ENCODE measurements around the gene CDH4. TPM values are rescaled to one million over a fixed set of nuclear protein-coding genes. Genes with fewer than 3 reads are reported as not detected.

The CDH4 gene
- total RNA-seq, 1 experiment from 2014 or later = not detected

GRCh38 chr20:61397146-61397545 is 145.1 kb downstream of the CDH4 start:
- H3K36me3 Mint-ChIP-seq (ENCODE audit: insufficient read depth, unreplicated experiment) = no peaks in the 10 kb centered on the region
- no TSS peak for BruUV-seq (replicated peaks)
- ChIA-PET POLR2A (no interaction called here), CTCF (no interaction called here)
- no peaks in the 10 kb centered on the region for H3K4me1 ChIP-seq
- no peak for TF ChIP-seq CTCF (IDR thresholded peaks at IDR 0.05; ENCODE audit: insufficient read depth in 1 of 2, low read depth in 1 of 2, low read length in 1 of 2, severe bottlenecking in 1 of 2, unreplicated experiment in 1 of 2)
- no peak overlapping the region for H3K27ac Mint-ChIP-seq (ENCODE audit: unreplicated experiment)
- intact Hi-C loops (cut with micrococcal nuclease; ENCODE audit: unreplicated experiment) = no loop called here
- H3K4me3 ChIP-seq (ENCODE audit: low read depth, low read length) = no peak overlapping the region
- H3K36me3 ChIP-seq (ENCODE audit: control insufficient read depth, insufficient read depth, low read length) = no peaks in the 10 kb centered on the region
- DNase-seq = no peak
- H3K4me1 Mint-ChIP-seq (ENCODE audit: low read depth, unreplicated experiment) = no peaks in the 10 kb centered on the region
- H3K9me3 Mint-ChIP-seq (ENCODE audit: unreplicated experiment) = no peaks in the 10 kb centered on the region
- peaks cover 7% of the 10 kb centered on the region for H3K27me3 Mint-ChIP-seq (ENCODE audit: insufficient read depth, unreplicated experiment)
- no peak overlapping the region for H3K4me3 Mint-ChIP-seq (ENCODE audit: unreplicated experiment)
- H3K27me3 ChIP-seq (replicated peaks; ENCODE audit: control insufficient read depth, insufficient read depth, low read length) = no peaks in the 10 kb centered on the region
- no peaks in the 10 kb centered on the region for H3K9me3 ChIP-seq

- no peak overlapping the region for H3K27ac Mint-ChIP-seq (ENCODE audit: unreplicated experiment)
- peaks cover 7% of the 10 kb centered on the region for H3K27me3 Mint-ChIP-seq (ENCODE audit: insufficient read depth, unreplicated experiment)
- no peaks in the 10 kb centered on the region for H3K9me3 ChIP-seq
- intact Hi-C loops (cut with micrococcal nuclease; ENCODE audit: unreplicated experiment) = no loop called here
- CTCF ChIA-PET = no interaction called here
- H3K36me3 ChIP-seq (ENCODE audit: control insufficient read depth, insufficient read depth, low read length) = no peaks in the 10 kb centered on the region
- no peak overlapping the region for H3K4me3 Mint-ChIP-seq (ENCODE audit: unreplicated experiment)
- POLR2A ChIA-PET = no interaction called here
- no peaks in the 10 kb centered on the region for H3K27me3 ChIP-seq (replicated peaks; ENCODE audit: control insufficient read depth, insufficient read depth, low read length)
- no peaks in the 10 kb centered on the region for H3K9me3 Mint-ChIP-seq (ENCODE audit: unreplicated experiment)
- no peaks in the 10 kb centered on the region for H3K4me1 Mint-ChIP-seq (ENCODE audit: low read depth, unreplicated experiment)
- BruUV-seq (replicated peaks) = no TSS peak
- H3K4me3 ChIP-seq (ENCODE audit: low read depth, low read length) = no peak overlapping the region
- no peaks in the 10 kb centered on the region for H3K36me3 Mint-ChIP-seq (ENCODE audit: insufficient read depth, unreplicated experiment)
- H3K4me1 ChIP-seq = no peaks in the 10 kb centered on the region
- no peak for DNase-seq
- TF ChIP-seq CTCF (IDR thresholded peaks at IDR 0.05; ENCODE audit: insufficient read depth in 1 of 2, low read depth in 1 of 2, low read length in 1 of 2, severe bottlenecking in 1 of 2, unreplicated experiment in 1 of 2) = no peak
Observed at GRCh38 chr20:61397790-61398189, 145.7 kb downstream of the CDH4 start.

GRCh38 chr20:61399433-61399832 is 147.4 kb downstream of the CDH4 start:
- ChIA-PET POLR2A (no interaction called here), CTCF (no interaction called here)
- H3K4me3 Mint-ChIP-seq (ENCODE audit: unreplicated experiment) = no peak overlapping the region
- Histone ChIP-seq H3K9me3 (no peaks in the 10 kb centered on the region), H3K27me3 (replicated peaks; ENCODE audit: control insufficient read depth, insufficient read depth, low read length) (no peaks in the 10 kb centered on the region), H3K36me3 (ENCODE audit: control insufficient read depth, insufficient read depth, low read length) (no peaks in the 10 kb centered on the region), H3K4me1 (no peaks in the 10 kb centered on the region), H3K4me3 (ENCODE audit: low read depth, low read length) (no peak overlapping the region)
- no peaks in the 10 kb centered on the region for H3K9me3 Mint-ChIP-seq (ENCODE audit: unreplicated experiment)
- BruUV-seq (replicated peaks) = no TSS peak
- DNase-seq = no peak
- TF ChIP-seq CTCF (IDR thresholded peaks at IDR 0.05; ENCODE audit: insufficient read depth in 1 of 2, low read depth in 1 of 2, low read length in 1 of 2, severe bottlenecking in 1 of 2, unreplicated experiment in 1 of 2) = no peak
- peaks cover 6% of the 10 kb centered on the region for H3K27me3 Mint-ChIP-seq (ENCODE audit: insufficient read depth, unreplicated experiment)
- H3K4me1 Mint-ChIP-seq (ENCODE audit: low read depth, unreplicated experiment) = no peaks in the 10 kb centered on the region
- intact Hi-C loops (cut with micrococcal nuclease; ENCODE audit: unreplicated experiment) = no loop called here
- H3K36me3 Mint-ChIP-seq (ENCODE audit: insufficient read depth, unreplicated experiment) = no peaks in the 10 kb centered on the region
- H3K27ac Mint-ChIP-seq (ENCODE audit: unreplicated experiment) = no peak overlapping the region
